Fibroblast of mammary gland (primary cell): ENCODE data around the gene KCNJ9.

Source experiments
- DNase-seq: peaks from one replicate; pipeline ENCODE4 v3.0.0-alpha.2; 2010; ENCODE audit warnings: low read depth
- H3K4me3 ChIP-seq: 2 replicates; pipeline ENCODE4 v1.5.1; 2011; ENCODE audit warnings: low read depth, mild to moderate bottlenecking, low read length, moderate library complexity; ENCODE audit not compliant: control insufficient read depth
- TF ChIP-seq, protein P1 (sequence below): conservative IDR thresholded peaks from 2 replicates; pipeline ENCODE4 v1.5.1; 2011; ENCODE audit warnings: low read depth, low read length, inconsistent platforms; ENCODE audit not compliant: control insufficient read depth, insufficient read depth

Gene KCNJ9

GRCh38 chr1:160064164-160064563, 17.2 kb upstream of the KCNJ9 start:
- TF ChIP-seq, protein P1, sequence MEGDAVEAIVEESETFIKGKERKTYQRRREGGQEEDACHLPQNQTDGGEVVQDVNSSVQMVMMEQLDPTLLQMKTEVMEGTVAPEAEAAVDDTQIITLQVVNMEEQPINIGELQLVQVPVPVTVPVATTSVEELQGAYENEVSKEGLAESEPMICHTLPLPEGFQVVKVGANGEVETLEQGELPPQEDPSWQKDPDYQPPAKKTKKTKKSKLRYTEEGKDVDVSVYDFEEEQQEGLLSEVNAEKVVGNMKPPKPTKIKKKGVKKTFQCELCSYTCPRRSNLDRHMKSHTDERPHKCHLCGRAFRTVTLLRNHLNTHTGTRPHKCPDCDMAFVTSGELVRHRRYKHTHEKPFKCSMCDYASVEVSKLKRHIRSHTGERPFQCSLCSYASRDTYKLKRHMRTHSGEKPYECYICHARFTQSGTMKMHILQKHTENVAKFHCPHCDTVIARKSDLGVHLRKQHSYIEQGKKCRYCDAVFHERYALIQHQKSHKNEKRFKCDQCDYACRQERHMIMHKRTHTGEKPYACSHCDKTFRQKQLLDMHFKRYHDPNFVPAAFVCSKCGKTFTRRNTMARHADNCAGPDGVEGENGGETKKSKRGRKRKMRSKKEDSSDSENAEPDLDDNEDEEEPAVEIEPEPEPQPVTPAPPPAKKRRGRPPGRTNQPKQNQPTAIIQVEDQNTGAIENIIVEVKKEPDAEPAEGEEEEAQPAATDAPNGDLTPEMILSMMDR: no peak
- peak; percentile 55 for DNase-seq
- H3K4me3 ChIP-seq: no peak overlapping the region

DNA sequence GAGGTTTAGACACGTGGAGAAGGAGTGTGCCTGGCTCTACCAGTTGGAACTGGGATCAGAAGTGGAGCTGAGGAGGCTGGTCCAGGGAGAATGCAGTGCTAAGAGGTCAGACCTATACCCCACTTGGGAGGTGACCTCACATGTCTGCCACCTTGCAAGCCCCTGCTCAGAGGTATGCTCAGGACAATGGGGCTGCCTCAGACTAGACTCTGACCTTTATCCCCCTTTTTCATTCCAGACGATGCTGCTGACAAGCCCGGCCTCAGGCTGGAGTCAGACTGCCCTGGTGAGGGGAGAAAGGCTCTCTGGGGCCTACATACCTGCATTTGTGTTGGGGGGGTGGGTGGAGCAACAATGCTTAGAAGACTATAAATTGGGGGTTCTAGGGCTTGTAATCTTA, 16.6 kb upstream of the KCNJ9 start:
- no peak overlapping the region for H3K4me3 ChIP-seq
- DNase-seq: no peak

GRCh38 chr1:160066829-160067745, 14.3 kb upstream of the KCNJ9 start:
- H3K4me3 ChIP-seq: no peak overlapping the region
- TF ChIP-seq, protein P1: no peak
- no peak for DNase-seq

More for the DNA sequence above, 16.6 kb upstream of the KCNJ9 start:
- TF ChIP-seq, protein P1: no peak

DNA sequence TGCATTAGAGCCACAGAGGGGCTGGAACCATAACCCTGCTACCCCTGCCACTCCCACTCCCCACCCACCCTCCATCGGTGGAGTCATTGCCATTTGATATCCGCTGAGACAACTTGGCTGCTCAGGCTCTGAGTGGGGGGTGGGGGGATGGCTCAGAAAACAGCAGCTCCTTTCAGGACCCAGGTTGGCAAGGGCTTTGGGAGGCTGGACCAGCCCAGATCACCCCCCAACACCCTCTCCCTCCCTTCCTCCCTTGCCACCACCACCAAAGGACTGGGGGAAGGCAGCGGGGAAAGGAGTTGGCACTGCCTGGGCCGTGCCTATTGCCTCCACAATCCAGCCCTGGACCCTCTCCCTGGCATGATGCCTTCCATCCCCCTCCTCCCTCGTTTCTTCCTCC, 13.1 kb upstream of the KCNJ9 start:
- no peak overlapping the region for H3K4me3 ChIP-seq
- no peak for DNase-seq
- TF ChIP-seq, protein P1: no peak

DNA sequence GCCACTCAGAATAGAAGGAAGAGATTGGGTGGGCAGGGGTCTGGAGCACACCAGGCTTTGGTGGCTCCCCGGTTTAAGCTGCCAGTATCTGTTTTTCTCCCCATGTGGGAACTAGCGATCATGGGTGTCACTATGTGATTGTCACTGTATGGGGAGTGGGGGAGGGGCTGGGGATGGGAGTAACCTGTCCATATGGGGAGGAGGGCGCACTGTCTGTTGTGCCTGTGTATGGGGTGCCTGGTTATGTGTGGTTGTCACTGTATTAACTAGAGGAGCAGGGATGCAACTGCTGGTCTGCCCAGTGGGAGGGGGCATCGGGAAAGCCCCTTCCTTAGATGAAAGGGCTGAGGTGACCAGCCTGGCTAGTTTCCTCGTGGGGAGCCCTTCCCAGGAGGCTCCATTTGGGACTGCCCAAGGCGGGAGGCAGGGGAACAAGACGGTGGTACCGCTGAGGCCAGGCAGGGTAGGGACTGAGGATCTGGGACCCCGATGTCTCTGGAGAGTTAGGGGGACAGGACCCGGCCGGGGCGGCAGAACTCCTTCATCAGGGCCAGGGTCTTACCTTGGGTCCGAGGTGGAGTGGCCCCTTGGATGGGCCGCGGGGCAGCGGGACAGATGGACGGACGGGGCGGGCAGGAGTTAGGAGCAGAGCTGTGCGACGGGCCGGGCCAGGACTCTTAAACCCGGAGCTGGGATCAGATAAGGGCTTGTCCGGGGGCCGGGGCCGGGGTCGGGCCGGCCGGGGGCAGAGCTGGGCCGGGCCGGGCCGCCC, 11.7 kb upstream of the KCNJ9 start, which contains the start of gene KCNJ10:
TSS of gene KCNJ10 (minus strand) at position 701 of the 772 bp plus-strand sequence. CDS start 27,628 bp downstream, outside the sequence.
- H3K4me3 ChIP-seq: peak within 1 kb of the TSS; percentile 53

More for the DNA sequence above, 11.7 kb upstream of the KCNJ9 start, which contains the start of gene KCNJ10:
- no peak for DNase-seq
- TF ChIP-seq, protein P1: no peak
